ENCODE data around the gene ARHGAP29.

Gene ARHGAP29

DNA sequence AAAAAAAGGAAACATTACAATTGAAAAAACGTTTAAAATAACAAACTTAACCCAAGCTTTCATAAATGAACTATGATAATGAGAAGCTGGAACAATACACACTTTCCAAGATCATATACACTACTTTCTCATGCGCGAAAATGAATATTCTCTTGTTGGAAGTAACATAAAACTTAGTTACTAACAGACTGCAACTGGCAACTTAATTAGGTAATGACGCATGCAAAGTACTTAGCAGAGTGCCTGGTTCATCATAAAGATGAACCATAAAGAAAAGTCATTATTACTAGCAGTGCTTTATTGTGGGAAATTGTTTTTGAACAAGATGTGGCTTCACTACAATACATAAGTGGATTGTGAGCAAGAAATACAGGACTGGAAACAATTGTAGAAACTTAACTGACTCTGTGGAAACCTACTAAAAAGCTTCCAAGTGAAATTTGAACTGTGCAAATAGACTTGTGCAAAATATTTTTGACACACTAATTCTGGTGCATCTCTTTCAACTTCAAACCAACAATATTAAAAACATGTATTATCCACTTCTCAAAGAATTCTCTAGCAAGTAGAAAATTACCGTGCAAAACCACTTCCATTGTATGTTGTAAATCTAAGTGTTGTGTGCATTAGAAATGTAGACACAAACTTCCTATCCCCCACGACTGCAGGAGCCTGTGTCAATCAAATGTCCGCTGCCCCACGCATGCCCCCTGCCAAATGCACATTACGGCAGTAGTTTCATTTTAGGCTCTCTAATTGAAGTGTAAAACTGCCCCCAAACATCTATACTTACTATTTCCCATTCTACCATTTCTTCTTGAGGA lies 2.0 kb downstream of the ARHGAP29 start:
- DNase-seq (ENCODE audit: low read depth in 1 of 2, low spot score in 1 of 2), result no peak

GRCh38 chr1:94234615-94235014 lies 2.8 kb downstream of the ARHGAP29 start:
- DNase-seq (ENCODE audit: low read depth in 1 of 2, low spot score in 1 of 2), result no peak

DNA sequence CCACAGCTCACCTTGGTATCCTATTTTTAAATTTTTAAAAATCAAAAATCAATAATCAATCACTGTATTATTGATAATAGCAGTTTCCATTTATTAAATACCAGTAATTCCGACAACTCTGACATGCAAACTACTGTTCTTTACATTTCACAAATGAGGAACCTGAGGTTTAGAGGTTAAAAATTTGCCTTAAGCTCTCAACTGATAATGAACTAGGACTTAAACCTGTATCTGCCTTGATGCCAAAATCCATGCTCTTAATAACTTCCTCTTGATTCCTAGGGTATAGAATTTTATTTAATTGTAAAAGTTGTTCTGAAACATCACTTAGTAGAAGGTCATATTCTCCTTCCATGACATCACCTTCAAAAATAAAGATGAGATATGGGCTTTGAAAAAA lies 5.6 kb downstream of the ARHGAP29 start:
- DNase-seq (ENCODE audit: low read depth in 1 of 2, low spot score in 1 of 2), result no peak

DNA sequence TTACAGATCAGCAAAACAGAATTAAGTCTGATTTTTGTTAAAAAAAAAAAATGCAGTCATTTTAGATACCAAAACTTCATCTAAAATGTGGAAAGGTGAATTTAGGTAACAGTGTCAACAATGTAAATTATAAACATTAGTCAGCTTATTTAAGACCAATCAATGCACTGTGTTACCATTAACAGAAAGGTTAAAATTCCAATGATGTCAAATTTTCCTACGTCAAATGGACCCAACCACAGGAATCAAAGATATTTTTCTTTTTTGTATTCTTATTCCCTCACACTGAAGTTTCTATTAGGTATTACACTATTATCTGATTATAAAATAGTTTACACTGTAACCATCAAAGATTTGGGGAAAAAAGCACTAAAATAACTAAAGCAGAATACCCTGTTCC lies 6.5 kb downstream of the ARHGAP29 start:
- DNase-seq (ENCODE audit: low read depth in 1 of 2, low spot score in 1 of 2), result no peak

- no peak for DNase-seq (ENCODE audit: low read depth in 1 of 2, low spot score in 1 of 2)
Observed at GRCh38 chr1:94228640-94229375, 8.6 kb downstream of the ARHGAP29 start.

DNA sequence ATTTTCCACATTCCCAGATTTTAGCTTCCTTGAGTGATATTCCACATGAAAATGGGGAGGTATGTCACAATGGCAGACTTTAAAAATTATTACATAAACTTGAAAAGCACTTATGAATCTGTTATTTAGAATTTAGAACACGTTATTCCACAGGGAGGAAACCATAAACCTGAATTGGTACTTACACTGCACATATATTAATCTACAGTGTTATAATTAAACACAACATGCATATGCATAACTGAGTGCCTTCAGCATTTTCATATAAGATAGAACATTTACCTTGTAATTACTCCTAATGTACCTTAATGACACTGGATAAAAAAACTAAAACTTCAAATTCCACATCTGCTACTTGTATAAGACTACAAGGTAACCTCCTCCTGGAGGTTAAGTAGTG lies 9.8 kb downstream of the ARHGAP29 start:
- DNase-seq (ENCODE audit: low read depth in 1 of 2, low spot score in 1 of 2), result no peak

DNA sequence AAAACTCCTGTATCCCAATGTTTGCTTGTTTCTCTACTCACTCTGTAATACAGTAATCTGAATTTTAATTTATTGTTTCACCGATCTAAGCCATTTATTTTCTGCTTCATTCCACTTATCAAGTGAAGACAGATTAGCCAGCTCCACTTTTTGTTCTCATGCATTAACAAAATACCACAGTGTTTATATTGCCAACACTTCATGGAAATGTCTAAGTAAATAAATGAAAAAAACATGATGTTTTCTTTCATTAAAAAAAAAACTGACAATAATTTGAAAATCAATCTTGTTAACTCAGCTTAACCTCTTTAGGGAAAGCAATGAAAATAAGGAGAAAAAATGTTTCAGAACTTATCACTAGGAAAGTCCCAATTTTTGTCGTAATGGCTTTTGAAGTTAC lies 11.5 kb downstream of the ARHGAP29 start:
- no peak for DNase-seq (ENCODE audit: low read depth in 1 of 2, low spot score in 1 of 2)

DNA sequence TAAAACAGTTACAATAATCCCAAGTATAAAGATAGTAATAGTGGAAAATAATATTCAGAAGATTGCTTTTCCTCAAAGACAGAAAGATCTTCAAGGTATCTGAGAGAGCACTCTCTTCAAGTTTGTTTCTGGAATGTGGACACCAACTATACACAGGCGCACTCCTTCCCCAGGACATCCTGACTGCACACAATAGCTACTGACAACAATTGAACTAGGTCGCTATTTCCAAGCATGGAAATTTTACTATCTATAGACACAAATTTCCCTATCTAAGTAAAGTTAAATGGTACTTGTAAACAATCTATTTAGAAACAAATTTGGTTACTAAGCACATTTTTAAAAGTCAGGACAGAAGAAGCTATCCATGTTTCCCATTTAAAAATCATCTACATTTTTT lies 19.1 kb downstream of the ARHGAP29 start:
- no peak for DNase-seq (ENCODE audit: low read depth in 1 of 2, low spot score in 1 of 2)

GRCh38 chr1:94215955-94216354 lies 21.4 kb downstream of the ARHGAP29 start:
- DNase-seq (ENCODE audit: low read depth in 1 of 2, low spot score in 1 of 2), result no peak

GRCh38 chr1:94209982-94210381 lies 27.4 kb downstream of the ARHGAP29 start:
- DNase-seq (ENCODE audit: low read depth in 1 of 2, low spot score in 1 of 2), result no peak

DNA sequence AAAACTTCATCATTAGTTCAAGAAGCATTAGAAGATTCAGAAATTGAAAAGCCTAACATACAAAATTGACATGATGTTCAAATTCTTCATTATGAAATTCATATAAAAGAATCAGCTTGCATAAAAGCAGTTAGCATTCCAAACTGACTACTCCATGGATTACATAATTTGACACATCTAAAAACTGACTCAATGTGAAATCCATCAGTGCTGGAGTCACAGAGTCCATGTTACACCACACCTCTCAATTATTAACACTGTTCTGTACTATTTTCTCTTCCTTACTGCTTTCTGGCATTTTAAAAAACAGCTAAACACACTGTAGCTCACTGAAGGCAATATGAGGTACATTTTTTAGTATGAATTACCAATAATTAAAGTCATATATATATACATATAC lies 28.0 kb downstream of the ARHGAP29 start:
- no peak for DNase-seq (ENCODE audit: low read depth in 1 of 2, low spot score in 1 of 2)

GRCh38 chr1:94207695-94208094 lies 29.7 kb downstream of the ARHGAP29 start:
- no peak for DNase-seq (ENCODE audit: low read depth in 1 of 2, low spot score in 1 of 2)

GRCh38 chr1:94205639-94206038 lies 31.7 kb downstream of the ARHGAP29 start:
- no peak for DNase-seq (ENCODE audit: low read depth in 1 of 2, low spot score in 1 of 2)

DNA sequence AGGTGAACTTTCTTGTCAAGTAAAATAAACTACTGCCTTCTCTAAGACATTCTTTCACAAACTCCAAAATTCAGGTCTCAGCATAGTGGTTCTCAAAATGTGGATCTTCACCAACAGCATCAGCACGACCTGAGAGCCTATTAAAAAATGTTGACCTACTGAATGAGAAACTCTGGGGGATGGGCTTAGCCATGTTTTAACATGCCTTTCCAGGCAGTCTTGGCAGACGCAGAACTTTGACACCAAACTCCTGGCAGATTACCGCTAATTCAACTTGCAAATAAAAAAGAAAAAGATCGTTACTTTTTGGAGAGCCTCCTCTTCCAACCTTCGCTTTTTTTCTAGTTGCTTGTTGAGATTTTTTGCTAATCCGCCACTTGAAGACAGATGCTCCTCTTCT lies 35.1 kb downstream of the ARHGAP29 start:
- DNase-seq (ENCODE audit: low read depth in 1 of 2, low spot score in 1 of 2), result no peak

DNA sequence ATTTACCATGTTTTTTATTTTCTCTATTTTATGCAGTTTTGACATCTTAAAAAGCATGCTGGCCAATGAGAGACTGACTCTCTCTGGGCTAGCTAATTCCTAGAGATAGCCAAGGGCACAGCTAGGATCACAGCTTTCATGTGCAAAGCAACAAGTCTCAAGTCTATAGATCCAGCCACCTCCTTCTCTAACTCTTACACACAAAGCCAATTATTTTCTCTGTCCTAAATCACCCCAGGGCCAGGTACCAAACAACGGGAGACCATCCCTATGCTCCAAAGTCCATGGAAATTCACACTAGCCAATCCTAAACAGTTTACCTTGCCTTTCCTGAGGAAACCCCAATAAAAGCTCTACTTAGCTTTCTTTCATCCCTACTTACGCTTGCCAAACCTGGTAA lies 38.0 kb downstream of the ARHGAP29 start:
- DNase-seq (ENCODE audit: low read depth in 1 of 2, low spot score in 1 of 2), result no peak

- DNase-seq (ENCODE audit: low read depth in 1 of 2, low spot score in 1 of 2), result no peak
Observed at GRCh38 chr1:94194079-94194865, 43.1 kb downstream of the ARHGAP29 start.

DNA sequence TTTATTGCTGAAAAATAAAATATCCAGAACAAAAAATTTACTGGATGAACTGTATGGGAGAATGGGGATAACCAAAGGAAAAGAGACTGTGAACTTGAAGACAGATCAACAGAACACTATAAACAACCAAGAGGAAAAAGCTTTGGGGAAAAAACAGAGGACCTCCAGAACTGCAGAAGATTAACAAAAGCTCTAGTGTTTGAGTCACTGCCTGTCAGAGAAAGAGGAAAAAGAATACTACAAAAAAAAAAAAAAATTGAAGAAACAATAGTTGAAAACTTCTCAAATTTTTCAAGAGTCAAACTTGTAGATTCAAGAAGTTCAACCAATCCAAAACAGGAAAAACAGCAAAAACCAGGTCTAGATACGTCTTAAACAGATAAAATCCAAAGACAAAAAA lies 44.3 kb downstream of the ARHGAP29 start:
- no peak for DNase-seq (ENCODE audit: low read depth in 1 of 2, low spot score in 1 of 2)

GRCh38 chr1:94191216-94191615 lies 46.2 kb downstream of the ARHGAP29 start:
- DNase-seq (ENCODE audit: low read depth in 1 of 2, low spot score in 1 of 2), result no peak

GRCh38 chr1:94186946-94187345 lies 50.4 kb downstream of the ARHGAP29 start:
- DNase-seq (ENCODE audit: low read depth in 1 of 2, low spot score in 1 of 2), result no peak

DNA sequence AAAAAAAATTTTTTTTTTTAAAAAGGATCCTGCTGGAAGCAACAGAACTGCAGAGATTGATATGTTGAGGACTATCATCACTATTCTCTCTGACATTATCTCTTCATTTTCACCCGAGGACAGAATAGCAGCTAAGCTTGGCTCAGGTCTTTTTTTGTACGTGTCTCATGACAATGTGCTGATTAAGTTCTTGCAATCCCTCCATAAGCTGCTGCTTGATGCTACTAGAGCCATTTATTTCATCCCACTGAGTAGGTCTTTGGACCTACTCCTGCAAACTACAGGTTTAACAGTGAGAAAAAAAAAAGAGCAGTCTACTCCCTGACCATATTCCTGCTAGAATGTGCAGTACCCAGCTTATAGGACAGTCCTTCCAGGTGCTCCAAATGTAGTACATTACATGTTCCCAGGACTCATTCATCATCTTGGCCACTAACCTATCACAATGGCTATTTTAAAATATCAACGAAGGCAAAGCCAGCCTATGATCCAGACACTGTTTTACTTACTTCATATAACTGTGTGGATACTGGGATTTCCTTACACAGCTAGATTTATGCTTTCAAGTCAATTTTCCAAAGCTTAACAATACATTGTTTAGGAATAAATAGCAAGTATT lies 54.1 kb downstream of the ARHGAP29 start:
- no peak for DNase-seq (ENCODE audit: low read depth in 1 of 2, low spot score in 1 of 2)

- DNase-seq (ENCODE audit: low read depth in 1 of 2, low spot score in 1 of 2), result no peak
Observed at GRCh38 chr1:94182191-94182590, 55.2 kb downstream of the ARHGAP29 start.
